CD14-positive monocyte (primary cell): ENCODE measurements around the gene TMTC2. TPM values are rescaled to one million over a fixed set of nuclear protein-coding genes. Genes with fewer than 3 reads are reported as not detected.

Experiments used
- DNase-seq, 3 donors: peaks; one replicate each; pipeline ENCODE4 v3.0.0-alpha.2; 2011 to 2022
- H2AFZ ChIP-seq: 2 replicates; pipeline ENCODE4 v1.6.0; 2012; ENCODE audit warnings: mild to moderate bottlenecking, low read depth, low read length, inconsistent platforms; ENCODE audit not compliant: insufficient read depth, poor library complexity, severe bottlenecking
- H3K27ac ChIP-seq, 2 donors: 1 replicate in 1 of 2; 2 replicates in 1 of 2; pipeline ENCODE4 v1.5.1; 2012 to 2013; ENCODE audit warnings: low read length in 2 of 2, control low read depth in 1 of 2, inconsistent platforms in 1 of 2, low read depth in 1 of 2, mild to moderate bottlenecking in 1 of 2
- H3K27me3 ChIP-seq, 2 donors: one replicate each; pipeline versions ENCODE4 v1.6.0 to v1.6.1; 2011 to 2013; ENCODE audit warnings: low read length in 2 of 2; ENCODE audit not compliant: control insufficient read depth in 2 of 2, insufficient read depth in 2 of 2
- H3K36me3 ChIP-seq, 2 donors: replicated peaks in 1 of 2; 1 replicate in 1 of 2; 2 replicates in 1 of 2; pipeline versions ENCODE4 v1.5.1 to v1.6.1; 2012 to 2013; ENCODE audit warnings: low read length in 2 of 2, control low read depth in 1 of 2, inconsistent platforms in 1 of 2, mild to moderate bottlenecking in 1 of 2; ENCODE audit not compliant: insufficient read depth in 2 of 2, control insufficient read depth in 1 of 2
- H3K4me1 ChIP-seq, 2 donors: 1 replicate in 1 of 2; 2 replicates in 1 of 2; pipeline versions ENCODE4 v1.5.1 to v1.6.1; 2012 to 2013; ENCODE audit warnings: low read length in 2 of 2, control low read depth in 1 of 2, inconsistent platforms in 1 of 2, mild to moderate bottlenecking in 1 of 2, moderate library complexity in 1 of 2; ENCODE audit not compliant: insufficient read depth in 2 of 2, control insufficient read depth in 1 of 2
- H3K4me2 ChIP-seq: replicated peaks from 2 replicates; pipeline ENCODE3; 2012; ENCODE audit warnings: low read length, moderate library complexity, mild to moderate bottlenecking; ENCODE audit not compliant: poor library complexity, severe bottlenecking; ENCODE audit errors: extremely low read depth
- H3K4me3 ChIP-seq, 3 experiments: fragments of 200-600 bp in 1 of 3; sonication (generic) in 1 of 3; replicated peaks in 1 of 3; 1 replicate in 2 of 3; 2 replicates in 1 of 3; pipeline ENCODE4 v1.5.1; 2011 to 2013; ENCODE audit warnings: low read length in 3 of 3, mild to moderate bottlenecking in 3 of 3, control low read depth in 2 of 3, low read depth in 2 of 3, inconsistent platforms in 1 of 3, moderate library complexity in 1 of 3
- H3K79me2 ChIP-seq: 2 replicates; pipeline ENCODE4 v1.6.0; 2012; ENCODE audit warnings: mild to moderate bottlenecking, control low read depth, inconsistent platforms, low read length, moderate library complexity; ENCODE audit not compliant: insufficient read depth
- H3K9ac ChIP-seq: 2 replicates; pipeline ENCODE4 v1.6.0; 2017; ENCODE audit warnings: low read length, mild to moderate bottlenecking; ENCODE audit not compliant: insufficient read depth, poor library complexity, severe bottlenecking
- H3K9me3 ChIP-seq, 2 donors: replicated peaks in 1 of 2; 1 replicate in 1 of 2; 2 replicates in 1 of 2; pipeline versions ENCODE4 v1.5.1 to v1.6.1; 2012 to 2013; ENCODE audit warnings: low read length in 2 of 2, control low read depth in 1 of 2; ENCODE audit not compliant: control insufficient read depth in 1 of 2, insufficient read depth in 1 of 2
- H4K20me1 ChIP-seq: 2 replicates; pipeline ENCODE4 v1.6.0; 2012; ENCODE audit warnings: mild to moderate bottlenecking, low read length, control low read depth, moderate library complexity; ENCODE audit not compliant: insufficient read depth
- H3K27ac Mint-ChIP-seq, 7 donors: one replicate each; pipeline ENCODE4 v1.8.0; 2020; ENCODE audit warnings: mild to moderate bottlenecking in 7 of 7, mixed read lengths in 7 of 7, moderate library complexity in 6 of 7, inconsistent platforms in 2 of 7
- H3K27me3 Mint-ChIP-seq, 3 donors: one replicate each; pipeline ENCODE4 v1.8.0; 2021 to 2022; ENCODE audit warnings: low read depth in 3 of 3, mild to moderate bottlenecking in 3 of 3, mixed read lengths in 3 of 3, moderate library complexity in 3 of 3, inconsistent platforms in 1 of 3
- H3K36me3 Mint-ChIP-seq, 2 donors: one replicate each; pipeline ENCODE4 v1.8.0; 2020; ENCODE audit warnings: mixed read lengths in 2 of 2, inconsistent platforms in 1 of 2, mild to moderate bottlenecking in 1 of 2
- H3K4me1 Mint-ChIP-seq: one replicate; pipeline ENCODE4 v1.8.0; 2020; ENCODE audit warnings: mild to moderate bottlenecking, mixed read lengths
- H3K4me3 Mint-ChIP-seq, 2 donors: one replicate each; pipeline ENCODE4 v1.8.0; 2020; ENCODE audit warnings: mild to moderate bottlenecking in 2 of 2, mixed read lengths in 2 of 2, moderate library complexity in 1 of 2
- H3K9me3 Mint-ChIP-seq, 7 donors: one replicate each; pipeline ENCODE4 v1.8.0; 2020 to 2022; ENCODE audit warnings: mixed read lengths in 7 of 7, mild to moderate bottlenecking in 6 of 7, moderate library complexity in 6 of 7, inconsistent platforms in 2 of 7
- WGBS: methylation state at CpG from one replicate; pipeline ENCODE4 v1.1.5; 2013; ENCODE audit warnings: missing lambda C conversion rate; ENCODE audit not compliant: insufficient coverage; 5-methylcytosine and 5-hydroxymethylcytosine counted together
- intact Hi-C, 2 donors: fragments of 100-400 bp; cut with micrococcal nuclease; formaldehyde crosslinking; loops; one replicate each; pipeline versions ENCODE4 v1.15.0 to v1.15.1; 2023
- polyA plus RNA-seq, 3 donors: library from polyadenylated mRNA; depleted of rRNA in 1 of 3; unstranded in 2 of 3; stranded (reverse) in 1 of 3; fragments of 300-500 nt in 2 of 3; fragments of >200 nt in 1 of 3; fragmentation: Illumina TruSeq in 2 of 3; gene quantifications; 1 replicate in 2 of 3; 2 replicates in 1 of 3; pipeline ENCODE4 v1.2.3, GENCODE V29; 2012 to 2021
- TF ChIP-seq, protein P1 (sequence below): fragments of 200-600 bp; IDR thresholded peaks from one replicate; pipeline ENCODE4 v1.8.0; 2022; ENCODE audit warnings: antibody characterized with exemption, mild to moderate bottlenecking

The TMTC2 gene
- polyA plus RNA-seq, 3 donors: 2.5 to 15.7 (median 3.3) TPM

DNA sequence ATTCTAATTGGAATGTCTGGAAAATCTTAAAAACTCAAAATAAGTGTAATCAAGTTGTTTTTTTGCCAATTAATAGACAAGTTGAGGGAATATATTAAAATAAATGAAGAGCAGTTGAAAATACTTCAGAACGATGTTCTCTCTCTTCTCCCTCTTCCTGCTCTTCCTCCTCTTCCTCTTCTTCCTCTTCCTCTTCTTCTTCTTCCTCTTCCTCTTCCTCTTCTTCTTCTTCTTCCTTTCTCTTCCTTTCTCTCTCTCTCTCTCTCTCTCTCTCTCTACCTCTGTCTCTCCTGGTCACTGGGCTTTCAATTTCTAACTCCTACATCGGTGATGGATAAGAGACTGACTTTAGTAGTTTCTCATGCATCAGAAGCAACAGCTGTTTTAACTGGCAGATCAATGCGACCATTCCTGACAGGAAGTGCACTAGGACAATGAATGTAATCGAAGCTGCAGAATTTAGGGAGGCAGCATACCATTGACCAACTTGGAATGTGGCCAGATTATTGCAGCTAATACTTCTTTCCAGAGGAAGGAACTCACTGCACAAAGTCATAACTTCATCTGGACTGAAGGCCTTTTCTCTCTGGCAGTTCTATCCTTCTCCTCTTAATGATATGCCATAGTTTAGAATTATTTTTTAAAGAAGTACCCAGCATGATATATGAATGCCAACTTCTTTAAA lies 13.8 kb upstream of the TMTC2 start:
- no peak overlapping the region for H3K4me3 Mint-ChIP-seq
- H3K36me3 Mint-ChIP-seq: no peaks in the 10 kb centered on the region
- H3K27ac Mint-ChIP-seq: peak overlapping the region in 1 of 7 donors; percentile 3
- H4K20me1 ChIP-seq: no peaks in the 10 kb centered on the region
- no peak for DNase-seq
- peaks cover 0 to 6% (median 3%) of the 10 kb centered on the region in 7 donors for H3K9me3 Mint-ChIP-seq
- peaks cover 0 to 4% (median 2%) of the 10 kb centered on the region in 3 donors for H3K27me3 Mint-ChIP-seq
- H3K4me1 Mint-ChIP-seq: peaks cover 4% of the 10 kb centered on the region
- no peak overlapping the region for H3K4me3 ChIP-seq
- no peaks in the 10 kb centered on the region for H3K36me3 ChIP-seq
- no peaks in the 10 kb centered on the region for H3K27me3 ChIP-seq
- intact Hi-C loops: no loop called here
- no peaks in the 10 kb centered on the region for H3K4me1 ChIP-seq
- no peaks in the 10 kb centered on the region for H3K9me3 ChIP-seq
- TF ChIP-seq, protein P1, sequence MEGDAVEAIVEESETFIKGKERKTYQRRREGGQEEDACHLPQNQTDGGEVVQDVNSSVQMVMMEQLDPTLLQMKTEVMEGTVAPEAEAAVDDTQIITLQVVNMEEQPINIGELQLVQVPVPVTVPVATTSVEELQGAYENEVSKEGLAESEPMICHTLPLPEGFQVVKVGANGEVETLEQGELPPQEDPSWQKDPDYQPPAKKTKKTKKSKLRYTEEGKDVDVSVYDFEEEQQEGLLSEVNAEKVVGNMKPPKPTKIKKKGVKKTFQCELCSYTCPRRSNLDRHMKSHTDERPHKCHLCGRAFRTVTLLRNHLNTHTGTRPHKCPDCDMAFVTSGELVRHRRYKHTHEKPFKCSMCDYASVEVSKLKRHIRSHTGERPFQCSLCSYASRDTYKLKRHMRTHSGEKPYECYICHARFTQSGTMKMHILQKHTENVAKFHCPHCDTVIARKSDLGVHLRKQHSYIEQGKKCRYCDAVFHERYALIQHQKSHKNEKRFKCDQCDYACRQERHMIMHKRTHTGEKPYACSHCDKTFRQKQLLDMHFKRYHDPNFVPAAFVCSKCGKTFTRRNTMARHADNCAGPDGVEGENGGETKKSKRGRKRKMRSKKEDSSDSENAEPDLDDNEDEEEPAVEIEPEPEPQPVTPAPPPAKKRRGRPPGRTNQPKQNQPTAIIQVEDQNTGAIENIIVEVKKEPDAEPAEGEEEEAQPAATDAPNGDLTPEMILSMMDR: no peak
- no peaks in the 10 kb centered on the region for H3K79me2 ChIP-seq
- H2AFZ ChIP-seq: no peak overlapping the region
- no peak overlapping the region for H3K4me2 ChIP-seq
- WGBS: 92% methylated on average over 2 of the region's 4 CpGs
- no peak overlapping the region for H3K9ac ChIP-seq
- no peak overlapping the region for H3K27ac ChIP-seq

DNA sequence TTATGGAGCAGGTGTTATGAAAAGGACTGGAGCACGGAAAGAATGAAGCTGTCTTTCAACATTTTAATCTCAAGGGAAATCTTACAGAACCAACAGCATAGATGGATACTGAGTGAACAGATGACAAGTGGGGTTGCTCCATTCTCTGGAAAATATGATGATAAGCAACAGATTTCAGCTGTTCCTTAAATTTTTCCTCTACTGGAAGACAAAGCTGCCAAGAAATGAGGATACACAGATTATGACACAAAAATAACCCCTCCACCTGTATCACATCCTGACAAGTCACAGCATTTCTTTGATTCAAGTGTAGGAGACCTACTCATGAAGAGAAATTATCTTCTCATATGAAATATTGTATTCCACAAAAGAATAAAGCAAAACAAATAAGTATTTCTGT lies 13.0 kb upstream of the TMTC2 start:
- Histone ChIP-seq H3K4me3 (no peak overlapping the region), H3K9me3 (no peaks in the 10 kb centered on the region), H3K9ac (no peak overlapping the region), H3K4me1 (no peaks in the 10 kb centered on the region), H3K27me3 (no peaks in the 10 kb centered on the region), H2AFZ (no peak overlapping the region), H3K79me2 (no peaks in the 10 kb centered on the region), H4K20me1 (no peaks in the 10 kb centered on the region), H3K4me2 (no peak overlapping the region), H3K36me3 (no peaks in the 10 kb centered on the region), H3K27ac (no peak overlapping the region)
- Mint-ChIP-seq H3K9me3 (peaks cover 0 to 6% (median 2%) of the 10 kb centered on the region in 7 donors), H3K27ac (no peak overlapping the region), H3K4me1 (peaks cover 4% of the 10 kb centered on the region), H3K27me3 (peaks cover 0 to 4% (median 0%) of the 10 kb centered on the region in 3 donors), H3K4me3 (no peak overlapping the region), H3K36me3 (no peaks in the 10 kb centered on the region)
- TF ChIP-seq, protein P1: no peak
- no peak for DNase-seq
- intact Hi-C loops: no loop called here
- no CpG with 5 or more reads among the region's 1 CpG for WGBS
